Amniotic epithelial cell (primary cell): ENCODE data around the gene CD34.
A peak's percentile ranks its signal among the peaks of the same experiment; 100 is the strongest.
"Not testable (repeated sequence)": the region's sequence is repeated elsewhere in the genome, so short reads cannot be mapped to it uniquely, and the experiment has no call there.

ENCODE experiments used
- DNase-seq: peaks from one replicate; pipeline ENCODE4 v3.0.0-alpha.2; 2010; ENCODE audit warnings: low read depth

Gene CD34, protein sequence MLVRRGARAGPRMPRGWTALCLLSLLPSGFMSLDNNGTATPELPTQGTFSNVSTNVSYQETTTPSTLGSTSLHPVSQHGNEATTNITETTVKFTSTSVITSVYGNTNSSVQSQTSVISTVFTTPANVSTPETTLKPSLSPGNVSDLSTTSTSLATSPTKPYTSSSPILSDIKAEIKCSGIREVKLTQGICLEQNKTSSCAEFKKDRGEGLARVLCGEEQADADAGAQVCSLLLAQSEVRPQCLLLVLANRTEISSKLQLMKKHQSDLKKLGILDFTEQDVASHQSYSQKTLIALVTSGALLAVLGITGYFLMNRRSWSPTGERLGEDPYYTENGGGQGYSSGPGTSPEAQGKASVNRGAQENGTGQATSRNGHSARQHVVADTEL

DNA sequence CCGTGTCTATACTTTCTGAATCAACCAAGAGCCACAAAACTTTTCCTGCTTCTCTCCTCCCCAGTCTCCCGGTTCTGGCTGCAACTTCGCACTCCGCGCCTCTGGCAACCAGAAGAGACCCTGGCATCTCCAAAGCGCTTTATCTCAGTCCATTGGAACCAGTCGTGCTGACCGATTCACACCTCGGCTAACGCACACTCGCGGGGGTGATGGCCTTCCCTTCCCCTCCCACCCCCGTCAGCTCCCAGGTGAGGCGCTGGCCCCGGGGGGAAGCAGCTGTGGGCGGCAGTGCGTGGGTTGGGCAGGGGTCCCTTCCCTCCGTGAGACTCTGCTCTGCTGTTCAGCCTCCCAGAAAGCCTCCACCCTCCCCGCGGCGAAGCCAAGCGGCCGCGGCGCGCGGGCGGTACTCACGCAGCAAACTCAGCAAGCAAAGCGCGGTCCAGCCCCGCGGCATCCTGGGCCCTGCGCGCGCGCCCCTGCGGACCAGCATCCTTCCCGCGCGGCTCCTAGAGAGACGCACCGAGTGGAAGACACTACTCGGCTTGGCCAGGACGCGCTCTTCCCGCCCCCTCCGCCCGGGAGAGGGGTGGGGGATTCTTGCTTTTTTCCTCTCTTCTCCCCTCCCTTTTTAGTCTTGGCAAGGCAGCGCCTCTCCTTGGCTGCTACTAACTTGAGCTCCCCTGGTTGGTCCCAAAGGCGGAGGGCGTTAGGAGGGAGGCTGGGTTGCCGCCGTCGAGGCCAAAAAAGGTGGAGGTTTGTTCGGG lies at the start of gene CD34:
TSS of gene CD34 (minus strand) at position 535 of the 764 bp plus-strand sequence. CDS start at position 490, 45 bp downstream.
- no peak for DNase-seq

DNA sequence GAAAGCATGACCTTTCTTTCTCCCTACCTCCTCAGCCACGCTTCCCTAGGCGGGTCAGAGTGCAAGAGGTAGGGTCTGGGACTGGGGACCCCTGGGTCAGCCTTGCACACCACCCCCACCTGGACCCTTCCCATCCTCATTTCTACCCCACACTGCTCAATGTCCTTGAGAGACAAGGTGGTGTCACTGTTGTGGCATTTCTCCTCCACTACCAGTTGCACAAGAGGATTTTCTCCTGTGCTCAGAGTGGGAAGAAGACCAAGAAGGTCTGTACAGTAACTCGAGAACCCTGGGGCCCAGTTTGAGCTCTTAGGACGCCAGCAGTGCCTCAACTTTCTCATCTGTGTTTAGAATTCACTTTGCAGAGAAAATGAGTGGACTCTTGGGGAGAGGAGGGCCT lies 49.4 kb upstream of the CD34 start:
- DNase-seq: peak; percentile 8

DNA sequence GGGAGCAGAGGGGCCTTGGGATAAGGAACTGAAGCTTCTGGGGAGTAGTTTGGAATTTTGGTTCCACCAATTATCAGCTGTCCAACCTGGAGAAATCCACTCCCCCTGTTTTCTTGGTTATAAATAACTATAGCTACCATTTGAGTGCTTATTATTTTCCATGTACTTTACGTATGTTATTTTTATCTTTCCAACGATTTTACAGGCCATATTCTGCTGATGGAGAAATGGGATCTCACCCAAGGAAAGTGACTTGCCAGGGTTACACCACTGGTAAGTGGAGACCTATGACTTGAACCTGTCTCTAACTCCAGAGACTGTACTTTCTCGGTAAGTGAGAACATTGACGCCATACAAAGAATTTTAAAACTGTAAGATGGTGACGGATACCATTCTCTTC lies 49.0 kb upstream of the CD34 start:
- no peak for DNase-seq

DNA sequence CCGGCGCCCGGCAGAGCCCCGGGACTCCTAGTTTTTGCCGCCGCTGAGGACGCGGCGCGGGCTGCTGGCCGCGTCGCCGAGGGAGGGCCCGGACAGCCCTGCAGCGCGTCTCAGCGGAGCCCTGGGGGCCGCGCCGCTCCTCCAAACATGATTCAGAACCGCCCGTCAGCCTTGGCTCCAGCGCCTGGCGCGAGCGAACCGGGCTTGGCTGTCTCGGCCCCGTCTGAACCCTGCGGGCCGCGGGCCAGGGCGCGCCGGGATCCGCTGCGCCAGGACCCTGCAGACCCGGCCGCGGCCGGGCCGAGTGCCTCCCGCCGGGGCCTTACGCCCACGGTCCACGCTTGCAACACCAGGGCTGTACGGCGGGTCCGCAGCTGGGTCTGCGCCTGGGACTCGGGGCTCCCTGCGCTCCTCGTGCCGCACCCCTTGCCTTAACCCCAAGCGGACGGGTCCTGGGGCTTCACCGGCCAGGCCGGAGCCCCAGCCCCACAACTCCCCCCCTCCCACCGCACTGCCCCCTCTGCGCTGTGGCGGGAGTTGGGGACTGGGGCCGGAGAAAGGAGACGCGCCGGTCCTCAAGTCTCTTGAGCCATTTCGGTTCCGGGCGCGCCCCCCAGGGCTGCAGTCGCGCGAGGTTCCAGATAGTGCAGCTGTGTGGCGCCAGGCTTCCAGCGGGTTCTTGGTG lies 48.4 kb upstream of the CD34 start:
- peak; percentile 31 for DNase-seq

DNA sequence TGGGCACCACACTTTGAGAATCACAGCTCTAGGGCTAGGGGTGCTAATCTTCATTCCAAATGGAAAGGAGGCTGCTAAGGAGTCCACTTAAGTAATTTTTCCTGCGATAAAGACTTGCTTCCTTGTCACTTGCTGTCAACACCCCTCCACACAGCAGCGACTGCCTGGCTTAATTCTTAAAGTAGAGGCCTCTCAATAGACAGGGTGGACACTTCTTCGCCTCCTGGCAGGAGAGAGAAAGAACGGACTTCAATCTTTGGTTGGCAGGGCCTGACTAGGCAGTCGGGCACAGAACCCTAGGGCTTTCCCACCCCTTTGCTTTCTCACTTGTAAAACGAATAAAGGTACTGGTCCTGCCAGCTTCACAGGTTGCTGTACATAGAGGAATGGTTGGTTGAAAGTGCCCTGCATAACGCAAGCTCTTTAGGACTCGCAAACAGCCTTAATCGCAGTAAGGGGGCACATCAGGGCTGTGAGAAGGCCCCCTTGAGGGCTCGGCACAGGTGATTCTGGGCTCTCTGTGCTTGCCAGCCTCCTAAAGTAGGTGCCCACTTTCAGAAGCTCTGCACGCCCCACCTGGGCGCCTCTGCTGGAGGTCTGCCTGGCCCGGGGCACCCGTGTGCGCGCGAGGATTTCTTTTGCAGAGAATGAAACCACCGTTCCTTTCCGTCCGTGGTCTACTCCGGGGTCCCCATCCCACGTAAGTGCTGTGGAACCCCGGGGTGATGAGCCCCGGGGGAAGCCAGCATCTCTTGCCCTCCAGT lies 47.6 kb upstream of the CD34 start:
- no peak for DNase-seq

DNA sequence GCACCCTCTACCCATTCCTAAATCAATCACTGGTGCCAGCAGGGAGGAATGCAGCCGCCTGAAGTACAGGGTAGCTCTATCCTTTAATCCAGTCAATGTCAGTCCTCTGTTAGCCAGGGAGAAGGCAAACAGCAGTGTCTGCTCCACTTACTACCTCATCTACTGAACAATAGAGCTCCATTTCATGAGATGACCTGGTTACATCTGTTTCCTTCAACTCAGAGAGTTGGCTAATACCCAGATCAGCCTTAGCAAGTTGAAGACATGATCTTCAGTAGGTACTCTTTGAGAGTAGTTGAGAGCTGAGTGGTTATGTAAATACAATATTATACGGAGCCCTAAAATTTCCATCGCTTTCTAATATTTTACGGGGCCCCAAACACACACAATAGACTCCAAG lies 46.1 kb upstream of the CD34 start:
- DNase-seq: no peak

DNA sequence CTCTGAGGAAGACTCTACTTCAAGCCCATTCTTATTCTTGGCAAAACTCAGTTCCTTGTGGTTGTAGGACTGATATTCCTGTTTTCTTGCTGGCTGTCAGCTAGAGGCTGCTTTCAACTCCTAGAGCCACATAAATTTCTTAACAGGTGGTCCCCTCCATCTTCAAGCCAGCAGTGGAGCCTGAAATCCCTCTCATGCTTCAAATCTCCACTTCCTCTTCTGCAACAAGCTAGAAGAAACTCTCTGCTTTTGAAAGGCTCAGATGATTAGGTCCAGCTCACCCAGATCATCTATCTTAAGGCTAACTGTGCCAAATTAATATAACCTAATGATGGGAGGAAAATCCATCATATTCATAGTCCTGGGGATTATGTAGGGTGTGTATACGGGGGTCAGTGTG lies 43.2 kb upstream of the CD34 start:
- no peak for DNase-seq

DNA sequence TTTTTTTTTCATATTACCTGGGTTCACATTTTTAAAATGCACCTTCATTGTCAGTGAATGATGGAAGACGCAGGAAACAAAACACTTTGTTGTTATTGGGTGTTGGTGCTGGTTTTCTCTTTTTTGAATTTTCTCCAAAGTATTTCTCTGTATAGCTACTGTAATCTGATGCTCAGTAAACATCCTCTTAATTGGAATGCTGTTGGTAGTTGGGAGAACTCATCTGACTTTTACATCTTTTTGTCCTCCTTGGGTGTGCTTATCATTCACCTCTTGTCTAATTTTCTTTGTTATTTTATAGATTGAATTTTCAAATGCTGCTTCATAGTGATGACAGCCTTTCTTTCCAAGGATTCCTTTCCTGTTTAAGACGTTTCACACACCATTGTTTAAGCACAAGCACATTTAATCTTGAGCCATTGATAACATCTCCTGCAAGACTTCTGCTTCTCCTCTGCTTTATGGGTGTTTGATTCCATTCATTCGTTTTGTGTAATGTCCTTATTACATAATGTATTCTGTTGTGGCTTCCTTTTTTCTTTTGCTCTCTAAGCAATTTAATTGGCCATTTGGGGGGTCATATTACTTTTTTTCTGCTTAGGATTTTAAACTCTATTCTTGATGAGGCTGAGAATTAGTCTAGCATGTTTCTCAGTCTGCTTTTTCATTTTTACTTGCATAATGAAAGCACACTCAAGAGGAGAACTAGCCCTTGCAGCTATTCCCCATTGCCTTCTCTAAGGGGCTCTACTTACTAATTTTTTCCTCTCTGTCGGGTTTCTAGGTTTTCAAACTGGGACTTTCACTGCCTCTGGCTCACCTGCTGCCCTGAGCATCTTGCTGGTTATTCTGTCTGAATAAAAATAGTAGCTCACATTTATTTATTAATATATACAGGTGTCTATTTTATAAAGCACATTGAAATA lies 42.0 kb upstream of the CD34 start:
- DNase-seq: no peak

DNA sequence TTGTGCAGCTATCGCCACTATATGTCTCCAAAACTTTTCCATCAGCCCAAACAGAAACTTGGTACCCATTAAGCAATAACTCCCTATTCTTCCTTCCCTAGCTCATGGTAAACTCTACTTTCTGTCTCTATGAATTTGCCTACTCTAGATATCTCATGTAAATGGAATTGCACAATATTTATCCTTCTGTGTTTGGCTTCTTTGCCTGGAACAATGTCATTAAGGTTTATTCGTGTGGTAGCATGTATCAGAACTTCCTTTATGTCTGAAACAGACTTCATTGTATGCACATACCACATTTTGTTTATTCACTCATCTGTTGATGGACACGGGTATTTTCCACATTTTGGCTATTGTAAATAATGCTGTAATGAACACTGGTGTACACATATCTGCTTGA lies 40.7 kb upstream of the CD34 start:
- DNase-seq: no peak

DNA sequence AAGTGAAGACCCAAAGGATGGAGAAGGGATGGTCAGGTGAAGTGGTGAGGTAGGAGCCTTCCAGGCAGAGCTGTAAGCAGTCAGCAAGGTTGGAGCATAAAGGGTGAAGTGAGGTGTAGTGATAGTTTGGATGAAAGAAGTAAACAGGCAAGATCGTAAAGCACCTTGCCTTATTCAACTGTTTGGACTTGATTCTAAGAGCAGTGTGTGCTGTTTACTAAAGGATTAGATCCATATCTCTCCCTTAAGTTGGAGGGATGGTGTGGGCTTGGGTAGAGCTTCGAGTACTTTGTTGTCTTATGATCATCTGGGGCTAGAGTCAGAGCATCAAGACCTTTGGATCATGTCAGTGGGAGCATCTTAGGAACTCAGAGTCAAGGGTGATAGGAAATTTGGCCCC lies 39.8 kb upstream of the CD34 start:
- no peak for DNase-seq

DNA sequence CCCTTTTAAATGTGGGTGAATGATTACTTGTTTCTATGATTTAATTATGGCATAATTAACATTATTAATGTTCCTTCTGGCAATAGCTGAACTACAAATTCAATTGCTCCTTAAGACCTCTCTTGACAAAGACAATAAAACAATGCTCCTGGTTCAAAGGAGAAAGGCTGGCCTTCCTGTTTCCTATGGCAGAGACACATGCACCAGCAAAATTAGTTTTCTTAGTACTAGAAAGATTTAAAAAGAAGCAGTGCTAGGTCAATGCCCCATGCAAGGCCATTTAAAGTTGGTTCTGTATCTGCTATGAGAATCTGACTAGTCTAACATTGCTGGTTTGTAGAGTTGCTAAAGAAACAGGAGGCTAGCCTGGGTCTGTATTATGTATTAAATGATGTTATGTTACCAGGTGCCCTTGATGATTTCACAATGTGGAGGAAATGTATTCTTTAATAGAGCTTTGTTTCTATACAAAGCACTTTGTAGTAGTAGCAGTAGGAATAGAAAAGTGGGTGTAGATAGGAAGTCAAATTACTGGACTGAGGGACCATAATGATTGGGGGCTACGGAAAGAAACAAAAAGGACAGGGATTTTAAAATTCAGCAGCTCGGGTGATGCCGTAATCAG lies 38.8 kb upstream of the CD34 start:
- DNase-seq: no peak

DNA sequence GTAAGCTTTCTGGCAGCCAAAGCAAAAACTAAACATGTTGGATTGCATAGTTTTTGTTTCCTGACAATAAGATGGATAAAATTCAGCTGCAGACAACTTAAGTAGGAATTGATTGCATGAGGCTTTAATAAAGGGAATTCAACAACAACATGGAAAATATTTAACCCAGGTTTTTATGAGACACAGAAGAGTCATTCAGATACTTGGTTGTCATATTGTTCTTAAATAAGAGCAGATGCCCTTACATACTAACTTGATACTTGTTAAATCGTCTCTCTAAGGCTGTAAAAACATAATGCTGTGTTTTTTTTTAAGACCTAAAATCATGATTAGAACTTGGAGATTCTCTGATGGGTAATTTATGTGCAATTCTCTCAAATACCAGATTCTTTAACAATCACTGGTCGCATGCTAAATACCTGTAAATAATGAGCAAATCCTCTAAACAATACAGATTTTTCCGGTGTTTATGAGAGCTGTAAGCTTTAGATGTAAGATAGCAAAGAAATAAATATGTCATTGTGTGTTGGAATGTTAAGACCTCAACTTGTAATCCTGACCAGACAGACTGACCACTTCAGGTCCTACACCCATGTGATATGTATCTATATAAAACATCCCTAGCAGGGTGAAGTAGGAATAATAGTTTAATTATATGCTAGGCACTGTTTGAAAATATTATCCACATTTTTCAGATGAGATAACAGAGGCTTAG lies 37.8 kb upstream of the CD34 start:
- no peak for DNase-seq

DNA sequence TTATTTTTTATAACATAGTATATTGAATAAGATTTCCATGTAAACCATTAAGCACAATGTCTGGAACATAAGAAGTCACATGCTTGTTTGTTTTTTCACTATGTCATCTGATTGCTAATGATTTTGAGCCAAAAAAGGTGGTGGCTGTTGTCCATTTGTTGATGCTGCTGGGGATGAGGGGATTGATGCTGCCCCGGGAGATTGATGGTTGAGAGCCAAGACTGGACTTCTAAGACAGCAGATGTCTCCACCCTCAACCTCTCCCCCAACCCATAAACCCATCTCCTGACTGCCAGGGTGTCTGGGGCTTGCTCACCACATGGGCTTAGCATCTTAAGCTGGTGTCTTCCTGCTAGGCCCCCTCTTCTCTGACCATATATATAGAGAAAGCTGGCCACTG lies 35.8 kb upstream of the CD34 start:
- no peak for DNase-seq

DNA sequence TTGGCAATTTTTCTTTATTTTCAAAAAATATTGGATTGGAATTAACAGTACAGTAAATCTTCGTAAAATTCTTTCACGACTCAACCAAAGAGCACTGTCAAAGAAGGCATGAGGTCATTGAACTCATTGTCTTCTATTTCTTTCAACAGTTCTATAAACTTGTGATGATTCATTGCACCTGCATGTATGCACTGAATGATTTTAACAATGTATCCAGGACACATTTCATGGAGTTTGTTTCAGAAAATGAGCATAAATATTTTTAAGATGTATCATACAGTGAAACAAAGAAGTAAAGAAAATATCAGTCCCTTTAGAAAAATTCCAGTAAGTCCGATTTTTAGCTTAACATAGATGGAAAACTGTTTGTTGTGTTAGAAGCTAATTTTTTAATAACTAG lies 33.6 kb upstream of the CD34 start:
- no peak for DNase-seq

DNA sequence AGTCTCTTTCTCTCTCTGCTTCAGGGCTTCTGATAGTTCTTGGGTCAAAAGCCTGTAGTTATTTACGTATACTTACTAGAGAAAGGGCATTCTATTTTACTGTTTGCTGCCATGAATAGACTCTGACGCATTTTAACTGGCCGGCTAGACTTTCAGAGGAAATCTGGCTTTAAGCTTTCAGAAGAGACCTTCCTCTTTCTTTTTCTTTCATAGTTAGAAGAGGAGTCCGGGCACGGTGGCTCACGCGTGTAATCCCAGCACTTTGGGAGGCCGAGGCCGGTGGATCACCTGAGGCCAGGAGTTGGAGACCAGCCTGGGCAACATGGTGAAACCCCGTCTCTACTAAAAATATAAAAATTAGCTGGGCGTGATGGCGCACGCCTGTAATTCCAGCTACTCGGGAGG lies 31.4 kb upstream of the CD34 start:
- DNase-seq: not testable (repeated sequence)

DNA sequence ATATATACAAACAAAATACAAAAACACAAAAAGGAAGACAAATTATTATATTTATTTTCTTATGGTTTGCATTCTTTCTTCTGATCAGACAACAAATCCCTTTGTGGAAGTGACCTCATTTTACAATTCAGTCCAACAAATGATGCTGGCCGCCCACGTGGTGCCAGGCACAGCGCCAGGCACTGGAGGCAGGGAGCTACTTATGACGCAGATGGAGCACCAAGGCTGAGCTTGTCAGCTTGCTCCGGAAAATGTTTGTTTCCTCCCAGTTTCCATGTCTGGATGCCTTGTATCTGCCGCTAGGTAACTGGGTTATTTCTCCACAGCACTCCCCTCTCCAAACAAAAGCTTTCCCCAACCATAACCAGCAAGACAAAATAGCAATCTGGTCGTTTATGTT lies 30.7 kb upstream of the CD34 start:
- DNase-seq: peak; percentile 13

DNA sequence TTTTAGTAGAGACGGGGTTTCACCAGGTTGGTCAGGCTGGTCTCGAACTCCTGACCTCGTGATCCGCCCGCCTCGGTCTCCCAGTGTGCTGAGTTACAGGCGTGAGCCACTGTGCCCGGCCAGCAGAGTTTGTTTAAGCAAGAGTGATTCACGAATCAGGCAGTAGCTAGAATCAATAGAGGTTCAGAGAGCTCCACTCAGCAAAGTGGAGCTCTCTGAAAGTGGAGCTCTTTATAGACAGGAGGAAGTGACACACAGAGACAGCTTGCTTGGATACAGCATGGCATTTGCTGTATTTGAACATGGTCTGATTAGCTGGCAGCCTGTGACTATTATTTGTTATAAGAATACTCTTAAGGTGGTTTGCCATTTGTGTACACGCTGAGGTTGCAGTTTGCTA lies 27.1 kb upstream of the CD34 start:
- DNase-seq: no peak

DNA sequence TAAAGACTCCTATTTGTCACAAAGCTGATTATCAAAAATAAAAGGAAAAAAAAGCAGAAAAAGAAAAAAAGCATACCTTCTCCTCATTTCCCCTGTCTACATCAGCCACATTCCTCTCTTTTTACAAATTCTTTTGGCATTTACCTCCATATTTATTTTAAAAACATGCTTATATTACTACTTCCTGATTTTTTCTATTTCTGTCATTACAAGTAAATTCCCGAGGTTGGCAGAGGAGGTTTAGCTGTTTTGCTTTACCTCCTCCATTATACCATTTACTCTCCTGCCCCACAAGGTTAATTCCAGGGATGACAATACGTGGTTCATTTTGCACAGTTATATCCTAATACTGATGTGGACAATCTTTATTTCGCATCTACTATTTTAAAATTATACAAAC lies 26.3 kb upstream of the CD34 start:
- DNase-seq: no peak

DNA sequence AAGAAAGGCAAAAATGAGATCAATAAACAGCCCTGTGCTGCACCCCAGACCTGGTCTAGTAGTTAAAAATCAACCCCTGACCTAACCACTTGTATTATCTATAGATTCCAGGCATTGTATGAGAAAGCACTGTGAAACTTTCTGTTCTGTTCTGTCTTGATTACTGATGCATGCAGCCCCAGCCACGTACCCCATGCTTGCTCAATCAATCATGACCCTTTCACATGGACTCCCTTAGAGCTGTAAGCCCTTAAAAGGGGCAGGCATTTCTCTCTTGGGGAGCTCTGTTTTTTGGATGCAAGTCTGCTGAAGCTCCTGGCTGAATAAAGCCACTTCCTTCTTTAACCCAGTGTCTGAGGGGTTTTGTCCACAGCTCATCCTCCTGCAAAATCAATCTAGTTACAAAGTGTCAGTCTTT lies 24.2 kb upstream of the CD34 start:
- DNase-seq: no peak

DNA sequence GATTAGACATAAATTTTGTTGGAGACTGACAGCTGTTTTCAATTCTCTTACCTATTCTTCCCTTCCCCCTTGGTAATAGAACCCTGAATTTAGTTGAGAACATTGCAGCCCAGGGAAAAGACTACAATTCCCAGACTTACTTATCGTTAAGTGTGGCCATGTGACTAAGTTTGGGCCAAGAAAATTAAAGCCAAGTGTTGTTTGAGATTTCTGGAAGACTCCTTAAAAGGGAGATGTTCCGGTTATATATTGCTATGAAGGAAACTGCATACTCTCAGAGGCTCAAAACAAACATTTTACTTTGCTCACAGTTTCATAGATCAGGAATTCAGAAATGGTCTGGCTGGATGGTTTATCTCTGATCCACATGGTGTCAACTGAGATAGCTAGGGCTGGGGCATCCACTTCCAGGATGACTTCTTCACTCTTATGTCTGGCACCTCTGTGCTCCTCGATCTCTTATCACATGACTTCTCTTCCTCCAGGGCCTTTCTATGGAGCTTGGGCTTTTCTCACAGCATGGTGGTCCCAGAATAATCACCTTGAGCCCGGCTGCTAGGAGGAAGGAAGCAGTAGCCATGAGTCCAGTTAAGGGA lies 22.4 kb upstream of the CD34 start:
- DNase-seq: no peak
